H1 (cell line): ENCODE results near the gene CD34. TPM values are rescaled to one million over a fixed set of nuclear protein-coding genes. Genes with fewer than 3 reads are reported as not detected.

Experiments used
- CTCF ChIA-PET: fragments of 300-600 bp; sonication (Branson Sonifier 250); formaldehyde crosslinking; loops from one replicate; lab custom pipeline; 2021; ENCODE audit not compliant: partially characterized antibody; lab: Charles Lee
- POLR2A ChIA-PET: fragments of 300-600 bp; sonication (Branson Sonifier 250); formaldehyde crosslinking; loops from one replicate; lab custom pipeline; 2021; ENCODE audit warnings: inconsistent platforms; ENCODE audit not compliant: partially characterized antibody; lab: Charles Lee
- DNase-seq, 2 experiments: peaks; one replicate each; pipeline versions ENCODE4 v3.0.0 to v3.0.0-alpha.2; 2010 to 2022; ENCODE audit warnings: low spot score in 2 of 2, low read depth in 1 of 2, mixed read lengths in 1 of 2
- FAIRE-seq: peaks from 2 replicates; lab custom pipeline; 2011; peaks lifted over from hg19 to GRCh38; lab: Jason Lieb, UNC
- H2AFZ ChIP-seq: 2 replicates; pipeline ENCODE4 v1.8.1; 2012; ENCODE audit warnings: low read length, inconsistent platforms
- H2AK5ac ChIP-seq: 2 replicates; pipeline ENCODE4 v1.6.1; 2013; ENCODE audit warnings: low read depth, low read length
- H2BK120ac ChIP-seq: replicated peaks from 2 replicates; pipeline ENCODE3; 2013; ENCODE audit warnings: low read depth, low read length, inconsistent platforms
- H2BK12ac ChIP-seq: 2 replicates; pipeline ENCODE4 v1.6.1; 2013; ENCODE audit warnings: low read depth, low read length
- H2BK15ac ChIP-seq: 2 replicates; pipeline ENCODE4 v1.6.1; 2013; ENCODE audit warnings: low read length
- H2BK20ac ChIP-seq: 2 replicates; pipeline ENCODE4 v1.6.1; 2013; ENCODE audit warnings: low read length
- H2BK5ac ChIP-seq: 2 replicates; pipeline ENCODE4 v1.6.1; 2013; ENCODE audit warnings: low read depth, low read length
- H3K14ac ChIP-seq: 2 replicates; pipeline ENCODE4 v1.6.1; 2013; ENCODE audit warnings: inconsistent platforms; ENCODE audit not compliant: insufficient read length
- H3K18ac ChIP-seq: 2 replicates; pipeline ENCODE4 v1.6.1; 2013; ENCODE audit warnings: low read length; ENCODE audit errors: extremely low read depth
- H3K23ac ChIP-seq: 2 replicates; pipeline ENCODE4 v1.6.1; 2013; ENCODE audit warnings: inconsistent platforms; ENCODE audit not compliant: insufficient read length
- H3K23me2 ChIP-seq: 2 replicates; pipeline ENCODE4 v1.6.1; 2013; ENCODE audit warnings: low read depth, low read length
- H3K27ac ChIP-seq: 2 replicates; pipeline ENCODE4 v1.6.1; 2011; ENCODE audit warnings: low read depth, low read length, inconsistent platforms
- H3K27me3 ChIP-seq, 4 experiments: replicated peaks in 1 of 4; 1 replicate in 1 of 4; 2 replicates in 3 of 4; pipeline versions ENCODE4 v1.6.1 to v1.8.1; 2011 to 2013; ENCODE audit warnings: low read length in 3 of 4, mild to moderate bottlenecking in 3 of 4, inconsistent platforms in 2 of 4, mixed read lengths in 2 of 4, moderate library complexity in 1 of 4; ENCODE audit not compliant: control insufficient read depth in 3 of 4, insufficient read depth in 3 of 4; ENCODE audit errors: extremely low read depth in 1 of 4
- H3K36me3 ChIP-seq, 4 experiments: 2 replicates each; pipeline versions ENCODE4 v1.6.1 to v1.8.1; 2011 to 2013; ENCODE audit warnings: mild to moderate bottlenecking in 4 of 4, low read length in 3 of 4, moderate library complexity in 2 of 4, control low read depth in 1 of 4, inconsistent platforms in 1 of 4; ENCODE audit not compliant: insufficient read depth in 4 of 4, control insufficient read depth in 2 of 4
- H3K4ac ChIP-seq: replicated peaks from 2 replicates; pipeline ENCODE3; 2013; ENCODE audit warnings: low read length, low read depth, mixed read lengths, inconsistent platforms; ENCODE audit not compliant: insufficient read length
- H3K4me1 ChIP-seq, 4 experiments: replicated peaks in 1 of 4; 1 replicate in 1 of 4; 2 replicates in 3 of 4; pipeline versions ENCODE4 v1.6.1 to v1.8.1; 2011 to 2013; ENCODE audit warnings: low read length in 3 of 4, inconsistent platforms in 2 of 4, mixed read lengths in 1 of 4; ENCODE audit not compliant: insufficient read depth in 4 of 4, control insufficient read depth in 3 of 4
- H3K4me2 ChIP-seq, 2 experiments: 2 replicates each; pipeline versions ENCODE4 v1.6.1 to v1.8.1; 2011 to 2013; ENCODE audit warnings: low read depth in 2 of 2, low read length in 2 of 2, control low read depth in 1 of 2, inconsistent platforms in 1 of 2, mild to moderate bottlenecking in 1 of 2; ENCODE audit not compliant: insufficient read depth in 1 of 2
- H3K4me3 ChIP-seq, 4 experiments: fragments of 200-600, 300-600 bp in 1 of 4; sonication (generic), shearing (Covaris generic), sonication (Bioruptor Twin) in 1 of 4; 2 replicates each; pipeline versions ENCODE4 v1.5.1 to v1.8.1; 2011 to 2016; ENCODE audit warnings: low read length in 4 of 4, low read depth in 3 of 4, control low read depth in 2 of 4, inconsistent platforms in 2 of 4, mild to moderate bottlenecking in 2 of 4, mixed read lengths in 1 of 4, moderate library complexity in 1 of 4; ENCODE audit not compliant: insufficient read depth in 2 of 4; ENCODE audit errors: extremely low read depth in 1 of 4
- H3K56ac ChIP-seq: replicated peaks from 2 replicates; pipeline ENCODE3; 2013; ENCODE audit warnings: low read depth, mild to moderate bottlenecking, mixed read lengths, low read length, inconsistent platforms; ENCODE audit not compliant: insufficient read length
- H3K79me1 ChIP-seq: 2 replicates; pipeline ENCODE4 v1.6.1; 2013; ENCODE audit warnings: low read depth, low read length, control low read depth
- H3K79me2 ChIP-seq, 2 experiments: 2 replicates each; pipeline versions ENCODE4 v1.6.1 to v1.8.1; 2012 to 2013; ENCODE audit warnings: low read length in 2 of 2, mild to moderate bottlenecking in 2 of 2, inconsistent platforms in 1 of 2; ENCODE audit not compliant: insufficient read depth in 2 of 2, control insufficient read depth in 1 of 2
- H3K9ac ChIP-seq, 4 experiments: replicated peaks in 1 of 4; 1 replicate in 1 of 4; 2 replicates in 3 of 4; pipeline versions ENCODE4 v1.6.1 to v1.8.1; 2011 to 2013; ENCODE audit warnings: low read depth in 3 of 4, low read length in 3 of 4, control low read depth in 2 of 4, mild to moderate bottlenecking in 2 of 4, moderate library complexity in 2 of 4, inconsistent platforms in 1 of 4; ENCODE audit errors: extremely low read depth in 1 of 4
- H3K9me3 ChIP-seq, 2 experiments: 2 replicates each; pipeline versions ENCODE4 v1.6.1 to v1.8.1; 2012 to 2013; ENCODE audit warnings: mild to moderate bottlenecking in 2 of 2, moderate library complexity in 2 of 2, control low read depth in 1 of 2, inconsistent platforms in 1 of 2, low read depth in 1 of 2, low read length in 1 of 2, mixed read lengths in 1 of 2; ENCODE audit not compliant: insufficient read depth in 2 of 2
- H4K20me1 ChIP-seq, 2 experiments: replicated peaks in 1 of 2; 2 replicates each; pipeline versions ENCODE3 to v1.8.1; 2011 to 2013; ENCODE audit warnings: inconsistent platforms in 2 of 2, low read length in 2 of 2, mild to moderate bottlenecking in 1 of 2; ENCODE audit not compliant: insufficient read depth in 2 of 2, control insufficient read depth in 1 of 2
- H4K5ac ChIP-seq: 2 replicates; pipeline ENCODE4 v1.6.1; 2013; ENCODE audit warnings: low read length, low read depth, mixed read lengths, inconsistent platforms; ENCODE audit not compliant: insufficient read length
- H4K8ac ChIP-seq: 2 replicates; pipeline ENCODE4 v1.8.0; 2013; ENCODE audit warnings: mild to moderate bottlenecking, moderate library complexity, low read length, inconsistent platforms; ENCODE audit not compliant: insufficient read depth; ENCODE audit errors: extremely low read depth
- H4K91ac ChIP-seq: replicated peaks from 2 replicates; pipeline ENCODE3; 2013; ENCODE audit warnings: low read length, mixed read lengths, inconsistent platforms; ENCODE audit not compliant: insufficient read length
- FOSL1 ChIP-seq: IDR thresholded peaks from 2 replicates; pipeline ENCODE4 v1.6.1; 2011; ENCODE audit warnings: mild to moderate bottlenecking, low read depth, low read length, moderate library complexity; ENCODE audit not compliant: insufficient read depth
- KDM1A ChIP-seq: fragments of 200-600, 300-600 bp; sonication (generic); IDR thresholded peaks from 2 replicates; pipeline ENCODE4 v1.7.1; 2016; ENCODE audit warnings: mild to moderate bottlenecking, low read length, borderline replicate concordance
- NANOG ChIP-seq: IDR thresholded peaks from 2 replicates; pipeline ENCODE4 v1.6.1; 2011; ENCODE audit warnings: low read length, low read depth, mild to moderate bottlenecking, inconsistent platforms; ENCODE audit not compliant: insufficient read depth, poor library complexity, severe bottlenecking
- POU5F1 ChIP-seq: IDR thresholded peaks from 2 replicates; pipeline ENCODE4 v1.6.1; 2011; ENCODE audit warnings: low read depth, mild to moderate bottlenecking, low read length, moderate library complexity
- SIN3A ChIP-seq, 2 experiments: IDR thresholded peaks in 1 of 2; conservative IDR thresholded peaks in 1 of 2; 2 replicates each; pipeline ENCODE4 v1.6.1; 2011 to 2012; ENCODE audit warnings: low read length in 2 of 2, improper control_type of control experiment in 1 of 2, low read depth in 1 of 2, mild to moderate bottlenecking in 1 of 2
- WGBS, 2 experiments: shearing (Covaris generic) in 1 of 2; methylation state at CpG; one replicate each; pipeline versions ENCODE4 v1.1.6 to v1.1.7; 2013 to 2015; ENCODE audit warnings: low lambda C conversion rate in 2 of 2, mixed read lengths in 2 of 2, inconsistent platforms in 1 of 2, low coverage in 1 of 2, missing lambda C conversion rate in 1 of 2; ENCODE audit not compliant: insufficient replicate concordance in 2 of 2, insufficient coverage in 1 of 2, insufficient read length in 1 of 2; ENCODE audit errors: extremely low coverage in 1 of 2, missing lambda C conversion rate in 1 of 2; 5-methylcytosine and 5-hydroxymethylcytosine counted together
- polyA plus RNA-seq, 7 experiments: library from polyadenylated mRNA; depleted of rRNA in 3 of 7; stranded (reverse) in 5 of 7; unstranded in 2 of 7; fragments of >200 nt in 5 of 7; fragments of 200-250 nt in 2 of 7; gene quantifications; 1 replicate in 5 of 7; 2 replicates in 1 of 7; 4 replicates in 1 of 7; pipeline versions ENCODE4 v1.2.1 to v1.2.3, GENCODE V29; 2011 to 2013; ENCODE audit warnings: missing spikeins in 2 of 7, mixed read lengths in 2 of 7
- total RNA-seq: library from RNA; stranded (reverse); fragmentation: NEBNext Ultra II Directional; extraction: Animal tissue kit (Norgen Biotek cat#: 25700); gene quantifications from 2 replicates; pipeline ENCODE4 v1.2.1, GENCODE V29; 2021

Gene CD34
- total and polyA plus RNA-seq, 2 of the 8 experiments (the other 6 are each of a cell fraction or from before 2014, with no cell fraction given), result 0.39 to 0.54 TPM

DNA sequence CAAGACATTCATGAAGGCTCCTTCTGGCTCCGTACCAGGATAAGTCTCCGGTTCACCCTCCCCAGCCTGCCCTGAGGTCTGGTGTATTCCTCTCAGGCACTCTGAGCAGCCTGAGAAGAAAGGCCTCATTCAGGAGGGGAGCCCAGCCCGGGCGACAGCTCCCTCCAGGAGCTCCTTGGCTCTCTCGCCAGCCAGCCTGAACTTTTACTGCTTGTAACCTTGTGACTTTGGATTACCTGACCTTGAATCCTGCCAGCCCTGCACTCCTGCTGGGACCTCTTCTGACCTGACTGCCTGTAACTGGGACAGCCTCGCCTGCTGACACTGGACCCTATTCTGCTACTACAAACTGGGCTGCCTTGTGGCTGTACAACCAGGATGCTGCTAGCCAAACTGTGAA, 65.8 kb downstream of the CD34 start:
- WGBS, 2 experiments, result 79% methylated on average over 6 of the region's 6 CpGs; no CpG with 5 or more reads in 1 of the 2 experiments
- no peak overlapping the region for H3K4me3 ChIP-seq
- no peaks in the 10 kb centered on the region for H3K79me2 ChIP-seq
- H2BK15ac ChIP-seq, result no peak overlapping the region
- H4K5ac ChIP-seq, result no peak overlapping the region
- H4K20me1 ChIP-seq, result no peaks in the 10 kb centered on the region
- no peak overlapping the region for H2BK12ac ChIP-seq
- ChIA-PET CTCF (interaction anchor here (0.6 to 2.0 kb wide), 4 partner anchors 11 to 118 kb away, joined by 3 to 5 read pairs (median 4); no protein-coding TSS in a partner anchor), POLR2A (no interaction called here)
- H2AFZ ChIP-seq, result no peak overlapping the region
- H2BK20ac ChIP-seq, result no peak overlapping the region
- FAIRE-seq (no peak), DNase-seq (no peak)
- no peaks in the 10 kb centered on the region for H3K79me1 ChIP-seq
- H4K91ac ChIP-seq, result no peak overlapping the region
- no peaks in the 10 kb centered on the region for H3K23me2 ChIP-seq
- no peak overlapping the region for H3K18ac ChIP-seq
- no peak overlapping the region for H3K27ac ChIP-seq
- peaks cover 0 to 3% (median 0%) of the 10 kb centered on the region in 4 experiments; a peak in 2 of 7 replicates for H3K4me1 ChIP-seq
- no peak overlapping the region for H2BK5ac ChIP-seq
- H3K23ac ChIP-seq, result no peak overlapping the region
- H4K8ac ChIP-seq, result no peak overlapping the region
- no peak overlapping the region for H3K4ac ChIP-seq
- no peaks in the 10 kb centered on the region for H3K27me3 ChIP-seq
- no peak overlapping the region for H3K14ac ChIP-seq
- H3K9me3 ChIP-seq, result no peaks in the 10 kb centered on the region
- H2BK120ac ChIP-seq, result no peak overlapping the region
- H3K9ac ChIP-seq, result no peak overlapping the region
- H3K56ac ChIP-seq, result no peak overlapping the region
- H3K4me2 ChIP-seq, result no peak overlapping the region
- no peaks in the 10 kb centered on the region for H3K36me3 ChIP-seq
- no peak overlapping the region for H2AK5ac ChIP-seq
- no peak for TF ChIP-seq SIN3A (conservative IDR thresholded peaks at IDR 0.05 in 1 of 2, IDR thresholded peaks at IDR 0.05 in 1 of 2; ENCODE audit: low read depth in 1 of 2, low read length in 2 of 2)
- no peak for TF ChIP-seq FOSL1
- TF ChIP-seq NANOG, result no peak
- TF ChIP-seq KDM1A, result no peak
- no peak for TF ChIP-seq POU5F1
